Caco-2 (cell line): Measurements from ENCODE around the gene LETMD1. TPM values are rescaled to one million over a fixed set of nuclear protein-coding genes. Genes with fewer than 3 reads are reported as not detected.
"Not testable (repeated sequence)": the region's sequence is repeated elsewhere in the genome, so short reads cannot be mapped to it uniquely, and the experiment has no call there.

Experiments used
- BruUV-seq: library from RNA; stranded (reverse); fragments of 400-500 nt; replicated peaks from 2 replicates; lab custom pipeline; 2021; lab: Mats Ljungman, UMichigan
- CTCF ChIA-PET: fragments of 300-600 bp; sonication (Branson Sonifier 250); formaldehyde crosslinking; loops from one replicate; lab custom pipeline; 2022; ENCODE audit warnings: antibody characterized with exemption; lab: Charles Lee
- POLR2A ChIA-PET: fragments of 300-600 bp; sonication (Branson Sonifier 250); formaldehyde crosslinking; loops from one replicate; lab custom pipeline; 2022; ENCODE audit warnings: antibody characterized with exemption; lab: Charles Lee
- DNase-seq, 2 experiments: peaks; one replicate each; pipeline versions ENCODE4 v3.0.0 to v3.0.0-alpha.2; 2020 to 2022
- H3K27me3 ChIP-seq: replicated peaks from 2 replicates; pipeline ENCODE4 v1.6.0; 2011; ENCODE audit warnings: low read length; ENCODE audit not compliant: control insufficient read depth, insufficient read depth
- H3K36me3 ChIP-seq: 2 replicates; pipeline ENCODE4 v1.5.1; 2011; ENCODE audit warnings: low read length; ENCODE audit not compliant: control insufficient read depth, insufficient read depth
- H3K4me1 ChIP-seq: fragments of 250-450 bp; sonication (Bioruptor Pico); 2 replicates; pipeline ENCODE4 v1.5.1; 2020; ENCODE audit warnings: mild to moderate bottlenecking
- H3K4me3 ChIP-seq: 2 replicates; pipeline ENCODE4 v1.5.1; 2011; ENCODE audit warnings: low read depth, mild to moderate bottlenecking, control low read depth, low read length
- H3K9me3 ChIP-seq: fragments of 250-450 bp; sonication (Bioruptor Pico); 2 replicates; pipeline ENCODE4 v1.5.1; 2020; ENCODE audit warnings: mild to moderate bottlenecking, moderate library complexity
- H3K27ac Mint-ChIP-seq: one replicate; pipeline ENCODE4 v1.8.0; 2022; ENCODE audit warnings: mixed read lengths; ENCODE audit not compliant: unreplicated experiment
- H3K27me3 Mint-ChIP-seq: one replicate; pipeline ENCODE4 v1.8.0; 2022; ENCODE audit warnings: mixed read lengths; ENCODE audit not compliant: insufficient read depth, unreplicated experiment
- H3K36me3 Mint-ChIP-seq: one replicate; pipeline ENCODE4 v1.8.0; 2022; ENCODE audit warnings: mild to moderate bottlenecking, mixed read lengths; ENCODE audit not compliant: insufficient read depth, unreplicated experiment
- H3K4me1 Mint-ChIP-seq: one replicate; pipeline ENCODE4 v1.8.0; 2022; ENCODE audit warnings: low read depth, mixed read lengths; ENCODE audit not compliant: unreplicated experiment
- H3K4me3 Mint-ChIP-seq: one replicate; pipeline ENCODE4 v1.8.0; 2022; ENCODE audit warnings: mild to moderate bottlenecking, moderate library complexity, mixed read lengths; ENCODE audit not compliant: unreplicated experiment
- H3K9me3 Mint-ChIP-seq: one replicate; pipeline ENCODE4 v1.8.0; 2022; ENCODE audit warnings: mixed read lengths; ENCODE audit not compliant: unreplicated experiment
- intact Hi-C: fragments of 100-400 bp; cut with micrococcal nuclease; formaldehyde crosslinking; loops from one replicate; pipeline ENCODE4 v1.10.0; 2022; ENCODE audit not compliant: unreplicated experiment
- total RNA-seq: library from RNA; stranded (reverse); gene quantifications from 2 replicates; pipeline ENCODE4 v1.2.3, GENCODE V29; 2022
- TF ChIP-seq, protein P1 (sequence below), 2 experiments: fragments of 200-600 bp in 1 of 2; IDR thresholded peaks; 1 replicate in 1 of 2; 2 replicates in 1 of 2; pipeline versions ENCODE4 v1.5.1 to v1.8.0; 2011 to 2022; ENCODE audit warnings: antibody characterized with exemption in 1 of 2, control low read depth in 1 of 2, inconsistent platforms in 1 of 2, low read depth in 1 of 2, low read length in 1 of 2, mild to moderate bottlenecking in 1 of 2, moderate library complexity in 1 of 2; ENCODE audit not compliant: insufficient read depth in 1 of 2, severe bottlenecking in 1 of 2, unreplicated experiment in 1 of 2

The LETMD1 gene
- total RNA-seq, 1 experiment from 2014 or later, result 90.6 TPM

DNA sequence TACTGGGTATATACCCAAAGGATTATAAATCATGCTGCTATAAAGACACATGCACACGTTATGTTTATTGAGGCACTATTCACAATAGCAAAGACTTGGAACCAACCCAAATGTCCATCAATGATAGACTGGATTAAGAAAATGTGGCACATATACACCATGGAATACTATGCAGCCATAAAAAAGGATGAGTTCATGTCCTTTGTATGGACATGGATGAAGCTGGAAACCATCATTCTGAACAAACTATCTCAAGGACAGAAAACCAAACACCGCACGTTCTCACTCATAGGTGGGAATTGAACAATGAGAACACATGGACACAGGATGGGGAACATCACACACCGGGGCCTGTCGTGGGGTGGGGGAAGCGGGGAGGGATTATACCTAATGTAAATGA is 30.7 kb downstream of the LETMD1 start:
- H3K27me3 Mint-ChIP-seq, H3K9me3 ChIP-seq, H3K27me3 ChIP-seq, intact Hi-C loops, H3K4me3 ChIP-seq, H3K27ac Mint-ChIP-seq, H3K36me3 ChIP-seq, H3K4me3 Mint-ChIP-seq, DNase-seq, CTCF ChIA-PET, H3K9me3 Mint-ChIP-seq, POLR2A ChIA-PET, BruUV-seq: not testable (repeated sequence)
- peaks cover 16% of the 10 kb centered on the region for H3K4me1 Mint-ChIP-seq
- H3K4me1 ChIP-seq, result peaks cover 10% of the 10 kb centered on the region; the same call in 1 of the 2 replicates
- H3K36me3 Mint-ChIP-seq, result peaks cover 61% of the 10 kb centered on the region

DNA sequence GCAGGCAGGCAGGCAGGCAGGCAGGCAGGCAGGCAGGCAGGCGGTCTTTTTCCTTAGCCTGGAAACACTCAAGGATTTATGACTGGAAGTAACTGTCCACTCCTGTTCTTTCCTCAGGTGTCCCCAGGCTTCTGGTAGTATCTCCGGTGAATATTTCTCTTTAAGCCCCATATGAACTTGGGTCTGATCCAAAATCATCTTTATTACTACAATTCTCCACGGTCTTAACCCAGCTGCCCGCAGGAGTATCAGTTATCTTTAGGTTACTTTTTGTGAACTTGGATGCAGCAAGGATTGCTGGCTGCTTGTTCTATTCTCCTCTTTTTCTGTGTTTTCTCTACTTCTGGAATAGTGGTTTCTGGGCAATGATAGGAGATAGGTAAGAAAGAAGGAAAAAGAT is 32.0 kb downstream of the LETMD1 start:
- Histone ChIP-seq H3K27me3 (no peaks in the 10 kb centered on the region), H3K4me3 (no peak overlapping the region), H3K9me3 (no peaks in the 10 kb centered on the region), H3K36me3 (no peaks in the 10 kb centered on the region), H3K4me1 (peaks cover 10% of the 10 kb centered on the region; the same call in 1 of the 2 replicates)
- ChIA-PET POLR2A (no interaction called here), CTCF (no interaction called here)
- Mint-ChIP-seq H3K27me3 (no peaks in the 10 kb centered on the region), H3K9me3 (no peaks in the 10 kb centered on the region), H3K27ac (no peak overlapping the region), H3K36me3 (peaks cover 53% of the 10 kb centered on the region), H3K4me1 (peaks cover 16% of the 10 kb centered on the region), H3K4me3 (no peak overlapping the region)
- DNase-seq, result no peak
- intact Hi-C loops, result no loop called here
- no TSS peak for BruUV-seq
- TF ChIP-seq, protein P1, sequence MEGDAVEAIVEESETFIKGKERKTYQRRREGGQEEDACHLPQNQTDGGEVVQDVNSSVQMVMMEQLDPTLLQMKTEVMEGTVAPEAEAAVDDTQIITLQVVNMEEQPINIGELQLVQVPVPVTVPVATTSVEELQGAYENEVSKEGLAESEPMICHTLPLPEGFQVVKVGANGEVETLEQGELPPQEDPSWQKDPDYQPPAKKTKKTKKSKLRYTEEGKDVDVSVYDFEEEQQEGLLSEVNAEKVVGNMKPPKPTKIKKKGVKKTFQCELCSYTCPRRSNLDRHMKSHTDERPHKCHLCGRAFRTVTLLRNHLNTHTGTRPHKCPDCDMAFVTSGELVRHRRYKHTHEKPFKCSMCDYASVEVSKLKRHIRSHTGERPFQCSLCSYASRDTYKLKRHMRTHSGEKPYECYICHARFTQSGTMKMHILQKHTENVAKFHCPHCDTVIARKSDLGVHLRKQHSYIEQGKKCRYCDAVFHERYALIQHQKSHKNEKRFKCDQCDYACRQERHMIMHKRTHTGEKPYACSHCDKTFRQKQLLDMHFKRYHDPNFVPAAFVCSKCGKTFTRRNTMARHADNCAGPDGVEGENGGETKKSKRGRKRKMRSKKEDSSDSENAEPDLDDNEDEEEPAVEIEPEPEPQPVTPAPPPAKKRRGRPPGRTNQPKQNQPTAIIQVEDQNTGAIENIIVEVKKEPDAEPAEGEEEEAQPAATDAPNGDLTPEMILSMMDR (IDR thresholded peaks at IDR 0.05; ENCODE audit: insufficient read depth in 1 of 2, low read depth in 1 of 2, low read length in 1 of 2, severe bottlenecking in 1 of 2, unreplicated experiment in 1 of 2), result no peak

DNA sequence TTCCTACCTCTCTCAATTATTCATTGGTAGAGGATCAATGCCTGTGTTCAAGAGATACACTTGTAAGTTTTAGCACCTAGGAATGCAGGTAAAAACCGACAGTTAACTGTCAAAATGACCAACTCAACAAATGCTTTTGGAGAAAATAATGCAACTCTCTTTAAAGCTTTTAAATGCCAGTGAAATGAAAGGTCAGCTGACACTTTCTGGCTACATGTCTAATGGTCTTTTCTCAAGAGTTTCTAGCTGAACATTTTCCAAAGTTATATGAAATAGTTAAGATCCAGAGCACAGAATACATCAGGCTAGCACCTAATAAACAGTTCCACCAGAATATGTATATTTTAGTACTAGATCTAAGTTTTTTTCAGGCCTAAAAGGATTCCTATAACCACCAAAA is 33.3 kb downstream of the LETMD1 start:
- no peak for DNase-seq
- Mint-ChIP-seq H3K27ac (no peak overlapping the region), H3K4me1 (peaks cover 16% of the 10 kb centered on the region), H3K4me3 (peak overlapping the region; percentile 96), H3K27me3 (no peaks in the 10 kb centered on the region), H3K9me3 (no peaks in the 10 kb centered on the region), H3K36me3 (peaks cover 42% of the 10 kb centered on the region)
- peaks cover 10% of the 10 kb centered on the region; the same call in 1 of the 2 replicates for H3K4me1 ChIP-seq
- H3K27me3 ChIP-seq, result no peaks in the 10 kb centered on the region
- TF ChIP-seq, protein P1 (IDR thresholded peaks at IDR 0.05; ENCODE audit: insufficient read depth in 1 of 2, low read depth in 1 of 2, low read length in 1 of 2, severe bottlenecking in 1 of 2, unreplicated experiment in 1 of 2), result no peak
- no peaks in the 10 kb centered on the region for H3K36me3 ChIP-seq
- no peak overlapping the region for H3K4me3 ChIP-seq
- POLR2A ChIA-PET, result interaction anchor here (0.7 to 2.6 kb wide), 3 partner anchors 9 to 239 kb away, joined by 4 to 19 read pairs (median 5); no protein-coding TSS in a partner anchor
- intact Hi-C loops, result no loop called here
- CTCF ChIA-PET, result no interaction called here
- no TSS peak for BruUV-seq
- no peaks in the 10 kb centered on the region for H3K9me3 ChIP-seq
